ENCODE data around the gene SIRPD. TPM values are rescaled to one million over a fixed set of nuclear protein-coding genes. Genes with fewer than 3 reads are reported as not detected.

The SIRPD gene
- total RNA-seq, 6 experiments from 2014 or later = not detected

- peaks cover 11% of the 10 kb centered on the region for H3K4me1 Mint-ChIP-seq (ENCODE audit: low read depth)
- H3K9me3 Mint-ChIP-seq = no peaks in the 10 kb centered on the region
- no peak for DNase-seq
- TF ChIP-seq CTCF (IDR thresholded peaks at IDR 0.05) = no peak
- H3K4me3 Mint-ChIP-seq = no peak overlapping the region
- H3K36me3 Mint-ChIP-seq (ENCODE audit: low read depth) = no peaks in the 10 kb centered on the region
- peaks cover 8% of the 10 kb centered on the region for H3K27me3 Mint-ChIP-seq (ENCODE audit: insufficient read depth)
- no peak overlapping the region for H3K27ac Mint-ChIP-seq
These were observed 29.6 kb downstream of the SIRPD start for GRCh38 chr20:1527923-1528322.

GRCh38 chr20:1526896-1527295 is 30.6 kb downstream of the SIRPD start:
- DNase-seq = no peak
- peaks cover 6% of the 10 kb centered on the region for H3K27me3 Mint-ChIP-seq (ENCODE audit: insufficient read depth)
- no peak overlapping the region for H3K4me3 Mint-ChIP-seq

GRCh38 chr20:1526310-1526709 is 31.2 kb downstream of the SIRPD start:
- Mint-ChIP-seq H3K4me1 (ENCODE audit: low read depth) (peaks cover 11% of the 10 kb centered on the region), H3K9me3 (no peaks in the 10 kb centered on the region), H3K27me3 (ENCODE audit: insufficient read depth) (peaks cover 10% of the 10 kb centered on the region), H3K27ac (no peak overlapping the region), H3K4me3 (no peak overlapping the region), H3K36me3 (ENCODE audit: low read depth) (no peaks in the 10 kb centered on the region)
- DNase-seq = no peak
- TF ChIP-seq CTCF (IDR thresholded peaks at IDR 0.05) = no peak

More at GRCh38 chr20:1526896-1527295, 30.6 kb downstream of the SIRPD start:
- Mint-ChIP-seq H3K27ac (no peak overlapping the region), H3K4me1 (ENCODE audit: low read depth) (peaks cover 11% of the 10 kb centered on the region), H3K36me3 (ENCODE audit: low read depth) (no peaks in the 10 kb centered on the region), H3K9me3 (no peaks in the 10 kb centered on the region)
- no peak for TF ChIP-seq CTCF (IDR thresholded peaks at IDR 0.05)

GRCh38 chr20:1524004-1524403 is 33.5 kb downstream of the SIRPD start:
- H3K27me3 Mint-ChIP-seq (ENCODE audit: insufficient read depth) = peaks cover 24% of the 10 kb centered on the region
- H3K4me1 Mint-ChIP-seq (ENCODE audit: low read depth) = peaks cover 11% of the 10 kb centered on the region
- TF ChIP-seq CTCF (IDR thresholded peaks at IDR 0.05) = no peak
- H3K27ac Mint-ChIP-seq = no peak overlapping the region
- peak overlapping the region; percentile 31; the same call in 1 of the 2 replicates for H3K4me3 Mint-ChIP-seq
- no peaks in the 10 kb centered on the region for H3K36me3 Mint-ChIP-seq (ENCODE audit: low read depth)
- peak; percentile 5 for DNase-seq
- H3K9me3 Mint-ChIP-seq = no peaks in the 10 kb centered on the region

DNA sequence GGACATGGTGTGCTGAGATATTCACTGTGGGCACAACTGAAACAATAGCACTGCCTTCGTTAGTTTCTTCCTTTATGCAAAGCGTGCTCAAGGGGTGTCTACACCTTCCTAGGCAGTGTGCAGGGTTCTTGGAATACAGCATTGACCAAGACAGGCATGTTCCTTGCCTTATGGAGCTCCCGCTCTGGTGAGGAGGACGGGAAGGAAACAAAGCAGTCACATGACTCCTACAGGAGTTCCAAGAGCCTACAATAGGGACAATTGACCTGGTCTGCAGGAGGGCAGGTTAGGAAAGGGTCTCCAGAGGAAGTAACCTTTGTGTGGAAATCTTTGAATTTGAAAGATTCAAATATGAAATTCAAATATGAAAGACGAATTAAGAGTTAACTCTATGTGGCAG is 40.5 kb downstream of the SIRPD start:
- DNase-seq = no peak
- Mint-ChIP-seq H3K4me3 (no peak overlapping the region), H3K27me3 (ENCODE audit: insufficient read depth) (peaks cover 52% of the 10 kb centered on the region)

More for the DNA sequence above, 40.5 kb downstream of the SIRPD start:
- no peak for TF ChIP-seq CTCF (IDR thresholded peaks at IDR 0.05)
- Mint-ChIP-seq H3K9me3 (no peaks in the 10 kb centered on the region), H3K4me1 (ENCODE audit: low read depth) (no peaks in the 10 kb centered on the region), H3K36me3 (ENCODE audit: low read depth) (no peaks in the 10 kb centered on the region), H3K27ac (no peak overlapping the region)

All from HFFc6 (cell line).